Neural progenitor cell (in vitro differentiated cells): Measurements from ENCODE around the gene PTPRH. TPM values are rescaled to one million over a fixed set of nuclear protein-coding genes. Genes with fewer than 3 reads are reported as not detected.

Source experiments
- DNase-seq: peaks from one replicate; pipeline ENCODE4 v3.0.0-alpha.2; 2016; ENCODE audit warnings: low spot score
- H2AFZ ChIP-seq: fragments of 200-600 bp; sonication (generic); replicated peaks from 2 replicates; pipeline ENCODE4 v1.6.1; 2016; ENCODE audit warnings: antibody characterized with exemption
- H3F3A ChIP-seq: fragments of 200-600 bp; sonication (generic); 2 replicates; pipeline ENCODE4 v1.6.1; 2016; ENCODE audit warnings: antibody characterized with exemption, low read depth
- H3K27ac ChIP-seq: fragments of 200-600 bp; sonication (generic); 2 replicates; pipeline ENCODE4 v1.5.1; 2016; ENCODE audit warnings: mild to moderate bottlenecking
- H3K27me3 ChIP-seq: fragments of 200-600 bp; sonication (generic); 2 replicates; pipeline ENCODE4 v1.6.1; 2016; ENCODE audit warnings: mild to moderate bottlenecking, moderate library complexity
- H3K36me3 ChIP-seq: fragments of 200-600 bp; sonication (generic); 2 replicates; pipeline ENCODE4 v1.5.1; 2016
- H3K4me1 ChIP-seq: fragments of 200-600 bp; sonication (generic); 2 replicates; pipeline ENCODE4 v1.6.1; 2016; ENCODE audit warnings: mixed run types
- H3K4me2 ChIP-seq: fragments of 200-600 bp; sonication (generic); 2 replicates; pipeline ENCODE4 v1.6.1; 2016
- H3K4me3 ChIP-seq: fragments of 200-600 bp; sonication (generic); 2 replicates; pipeline ENCODE4 v1.5.1; 2016
- H3K79me2 ChIP-seq: fragments of 200-600 bp; sonication (generic); 2 replicates; pipeline ENCODE4 v1.6.1; 2016; ENCODE audit warnings: low read depth
- H3K9ac ChIP-seq: fragments of 200-600 bp; sonication (generic); 2 replicates; pipeline ENCODE4 v1.6.1; 2016
- H3K9me3 ChIP-seq: fragments of 200-600 bp; sonication (generic); 2 replicates; pipeline ENCODE4 v1.5.1; 2016; ENCODE audit warnings: low read depth
- H4K20me1 ChIP-seq: fragments of 200-600 bp; sonication (generic); 2 replicates; pipeline ENCODE4 v1.6.1; 2016; ENCODE audit warnings: low read depth
- H3K27ac Mint-ChIP-seq: 3 replicates; pipeline ENCODE4 v1.8.0; 2021; ENCODE audit warnings: mixed read lengths
- H3K27me3 Mint-ChIP-seq: 2 replicates; pipeline ENCODE4 v1.8.0; 2022; ENCODE audit warnings: low read depth, mild to moderate bottlenecking, inconsistent platforms, moderate library complexity, mixed read lengths; ENCODE audit not compliant: insufficient read depth
- H3K36me3 Mint-ChIP-seq: 3 replicates; pipeline ENCODE4 v1.8.0; 2021; ENCODE audit warnings: mixed read lengths
- H3K4me1 Mint-ChIP-seq: 3 replicates; pipeline ENCODE4 v1.8.0; 2021; ENCODE audit warnings: mixed read lengths
- H3K4me3 Mint-ChIP-seq: 3 replicates; pipeline ENCODE4 v1.8.0; 2021; ENCODE audit warnings: mild to moderate bottlenecking, moderate library complexity, mixed read lengths
- H3K9me3 Mint-ChIP-seq: 3 replicates; pipeline ENCODE4 v1.8.0; 2020; ENCODE audit warnings: mixed read lengths
- EZH2 ChIP-seq: fragments of 200-600 bp; sonication (generic); IDR thresholded peaks from 2 replicates; pipeline ENCODE4 v1.6.1; 2017; ENCODE audit warnings: antibody characterized with exemption, mild to moderate bottlenecking, moderate library complexity
- EZH2phosphoT487 ChIP-seq: fragments of 200-600 bp; sonication (generic); IDR thresholded peaks from 2 replicates; pipeline ENCODE4 v1.6.1; 2017; ENCODE audit warnings: antibody characterized with exemption
- total RNA-seq: library from RNA; depleted of rRNA; stranded (reverse); fragments of >200 nt; gene quantifications from 2 replicates; pipeline ENCODE4 v1.2.3, GENCODE V29; 2015; ENCODE audit warnings: low replicate concordance
- TF ChIP-seq, protein P1 (sequence below): fragments of 200-600 bp; sonication (generic); IDR thresholded peaks from 2 replicates; pipeline ENCODE4 v1.5.1; 2017; ENCODE audit warnings: antibody characterized with exemption, mild to moderate bottlenecking

The PTPRH gene
- total RNA-seq, 1 donor from 2014 or later, result not detected

DNA sequence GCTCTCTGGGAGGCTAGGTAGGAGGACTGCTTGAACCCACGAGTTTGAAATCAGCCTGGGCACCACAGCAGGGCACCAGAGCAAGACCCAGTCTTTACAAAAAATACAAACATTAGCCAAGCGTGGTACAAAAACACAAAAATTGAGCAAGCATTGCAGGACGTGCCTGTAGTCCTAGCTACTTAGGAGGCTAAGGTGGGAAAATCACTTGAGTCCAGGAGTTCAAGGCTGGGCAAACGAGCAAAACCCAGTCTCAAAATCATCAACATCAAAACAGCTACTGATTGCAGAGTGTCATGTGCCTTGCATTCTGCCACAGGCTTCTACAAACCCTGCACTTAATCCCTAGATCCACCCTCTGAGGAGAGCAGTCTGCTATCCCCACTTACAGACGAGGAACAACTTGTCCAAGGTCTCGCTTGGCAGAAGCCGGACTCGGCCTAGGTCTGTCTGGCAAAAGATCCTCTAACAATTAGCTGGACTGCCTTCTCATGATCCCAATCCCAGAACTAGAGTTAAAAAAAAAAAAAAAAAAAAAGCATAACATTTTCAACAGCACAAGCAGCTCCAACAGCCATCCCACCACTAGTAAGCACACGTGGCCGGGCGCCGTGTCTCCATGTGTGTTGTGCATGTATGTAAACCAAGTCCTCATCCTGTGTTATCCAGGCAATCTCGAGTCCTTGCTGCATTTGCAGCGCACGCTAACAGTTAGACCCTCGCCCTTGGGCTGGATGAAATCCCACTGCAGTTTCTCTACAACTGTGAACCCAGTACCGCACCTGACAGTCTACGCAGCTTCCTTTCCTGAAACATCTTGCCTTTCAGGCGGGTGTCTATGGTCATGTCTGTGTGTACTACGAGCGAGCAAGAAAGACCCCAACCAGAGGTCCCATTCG is 47.5 kb upstream of the PTPRH start:
- Histone ChIP-seq H3K4me3 (peak overlapping the region; percentile 71), H3K79me2 (peaks cover 69% of the 10 kb centered on the region), H3K9me3 (no peaks in the 10 kb centered on the region), H4K20me1 (peaks cover 64% of the 10 kb centered on the region), H3K4me2 (peak overlapping the region; percentile 94), H3K4me1 (peaks cover 20% of the 10 kb centered on the region), H3K36me3 (no peaks in the 10 kb centered on the region), H2AFZ (no peak overlapping the region), H3K9ac (peak overlapping the region; percentile 55), H3F3A (peaks cover 21% of the 10 kb centered on the region), H3K27ac (no peak overlapping the region), H3K27me3 (no peaks in the 10 kb centered on the region)
- peak overlapping the region; percentile 99 for H3K4me3 Mint-ChIP-seq
- H3K27me3 Mint-ChIP-seq, result peaks cover 2% of the 10 kb centered on the region
- no peak overlapping the region for H3K27ac Mint-ChIP-seq
- no peaks in the 10 kb centered on the region for H3K36me3 Mint-ChIP-seq
- TF ChIP-seq, protein P1, sequence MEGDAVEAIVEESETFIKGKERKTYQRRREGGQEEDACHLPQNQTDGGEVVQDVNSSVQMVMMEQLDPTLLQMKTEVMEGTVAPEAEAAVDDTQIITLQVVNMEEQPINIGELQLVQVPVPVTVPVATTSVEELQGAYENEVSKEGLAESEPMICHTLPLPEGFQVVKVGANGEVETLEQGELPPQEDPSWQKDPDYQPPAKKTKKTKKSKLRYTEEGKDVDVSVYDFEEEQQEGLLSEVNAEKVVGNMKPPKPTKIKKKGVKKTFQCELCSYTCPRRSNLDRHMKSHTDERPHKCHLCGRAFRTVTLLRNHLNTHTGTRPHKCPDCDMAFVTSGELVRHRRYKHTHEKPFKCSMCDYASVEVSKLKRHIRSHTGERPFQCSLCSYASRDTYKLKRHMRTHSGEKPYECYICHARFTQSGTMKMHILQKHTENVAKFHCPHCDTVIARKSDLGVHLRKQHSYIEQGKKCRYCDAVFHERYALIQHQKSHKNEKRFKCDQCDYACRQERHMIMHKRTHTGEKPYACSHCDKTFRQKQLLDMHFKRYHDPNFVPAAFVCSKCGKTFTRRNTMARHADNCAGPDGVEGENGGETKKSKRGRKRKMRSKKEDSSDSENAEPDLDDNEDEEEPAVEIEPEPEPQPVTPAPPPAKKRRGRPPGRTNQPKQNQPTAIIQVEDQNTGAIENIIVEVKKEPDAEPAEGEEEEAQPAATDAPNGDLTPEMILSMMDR, result no peak
- TF ChIP-seq EZH2phosphoT487 (no peak), EZH2 (no peak)
- H3K4me1 Mint-ChIP-seq, result peaks cover 50% of the 10 kb centered on the region
- no peak for DNase-seq
- H3K9me3 Mint-ChIP-seq, result no peaks in the 10 kb centered on the region

DNA sequence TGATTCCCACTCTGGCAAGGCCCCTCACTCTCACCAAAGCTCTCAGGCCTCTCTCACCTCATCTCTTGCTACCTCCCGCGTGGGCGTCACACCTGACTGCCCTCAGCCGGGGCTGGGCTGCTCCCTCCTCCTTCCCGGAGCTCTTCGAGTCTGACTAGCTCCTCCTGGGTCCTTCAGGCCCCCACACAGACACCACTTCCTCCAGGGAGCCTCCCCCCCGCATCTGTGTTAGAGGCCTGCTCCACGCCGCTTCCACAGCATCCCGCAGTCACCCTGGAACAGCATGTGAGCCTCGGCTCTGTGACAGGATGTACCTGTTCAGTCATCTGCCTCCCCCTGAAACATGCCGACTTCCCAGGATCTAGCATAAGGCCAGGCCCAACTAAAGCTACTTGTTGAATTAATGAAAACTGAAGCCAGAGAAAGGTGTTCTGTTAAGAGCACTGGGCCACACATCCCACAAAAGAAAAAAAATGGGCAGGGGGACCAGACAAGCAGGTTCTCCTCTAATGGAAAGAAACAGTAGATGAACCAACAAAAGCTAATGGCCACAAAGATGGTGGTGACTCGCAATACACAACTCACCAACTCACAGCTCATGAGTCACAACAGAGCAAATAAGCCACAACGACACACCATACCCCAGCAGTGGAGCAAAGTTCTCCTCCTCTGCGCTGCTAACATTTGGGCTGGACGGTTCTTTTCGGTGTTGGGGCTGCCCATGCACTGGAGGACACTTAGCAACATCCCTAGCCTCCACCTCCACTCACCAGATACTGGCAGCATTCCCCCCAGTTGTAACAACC is 46.5 kb upstream of the PTPRH start:
- H3F3A ChIP-seq, result peaks cover 19% of the 10 kb centered on the region
- H3K36me3 ChIP-seq, result no peaks in the 10 kb centered on the region
- H4K20me1 ChIP-seq, result peaks cover 74% of the 10 kb centered on the region
- peaks cover 79% of the 10 kb centered on the region for H3K79me2 ChIP-seq
- Mint-ChIP-seq H3K36me3 (no peaks in the 10 kb centered on the region), H3K27ac (no peak overlapping the region), H3K9me3 (no peaks in the 10 kb centered on the region), H3K27me3 (peaks cover 2% of the 10 kb centered on the region), H3K4me3 (peak overlapping the region; percentile 99), H3K4me1 (peaks cover 48% of the 10 kb centered on the region)
- H3K4me2 ChIP-seq, result no peak overlapping the region
- no peaks in the 10 kb centered on the region for H3K27me3 ChIP-seq
- no peaks in the 10 kb centered on the region for H3K9me3 ChIP-seq
- no peak overlapping the region for H2AFZ ChIP-seq
- no peak for DNase-seq
- H3K4me3 ChIP-seq, result no peak overlapping the region
- TF ChIP-seq, protein P1, result no peak
- TF ChIP-seq EZH2, result no peak
- TF ChIP-seq EZH2phosphoT487, result no peak
- H3K4me1 ChIP-seq, result peaks cover 20% of the 10 kb centered on the region
- H3K27ac ChIP-seq, result no peak overlapping the region
- no peak overlapping the region for H3K9ac ChIP-seq

DNA sequence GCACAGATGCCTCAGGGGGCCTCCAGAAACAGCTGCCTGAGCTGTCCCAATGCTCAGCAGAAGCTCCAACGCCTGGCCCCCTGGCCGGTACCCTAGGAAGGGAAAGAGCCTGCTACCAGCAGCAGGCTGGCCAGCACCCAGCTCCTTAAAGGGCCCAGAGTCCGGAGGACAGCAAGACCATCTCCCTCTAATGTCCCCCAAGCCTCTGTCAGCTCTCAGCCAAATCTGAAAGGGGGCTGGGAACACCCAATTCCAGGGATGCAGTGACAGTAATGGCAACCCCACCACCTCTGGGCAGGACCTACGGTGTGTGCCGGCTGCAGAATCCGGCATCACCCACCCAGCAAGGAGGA is 45.3 kb upstream of the PTPRH start:
- H3K4me2 ChIP-seq, result no peak overlapping the region
- peaks cover 7% of the 10 kb centered on the region for H3F3A ChIP-seq
- Mint-ChIP-seq H3K4me3 (peak overlapping the region; percentile 57), H3K4me1 (peaks cover 41% of the 10 kb centered on the region), H3K27me3 (no peaks in the 10 kb centered on the region), H3K36me3 (no peaks in the 10 kb centered on the region), H3K27ac (no peak overlapping the region), H3K9me3 (no peaks in the 10 kb centered on the region)
- H3K9ac ChIP-seq, result no peak overlapping the region
- no peaks in the 10 kb centered on the region for H3K36me3 ChIP-seq
- no peak overlapping the region for H3K4me3 ChIP-seq
- H3K4me1 ChIP-seq, result peaks cover 13% of the 10 kb centered on the region
- H4K20me1 ChIP-seq, result peaks cover 86% of the 10 kb centered on the region
- no peak for DNase-seq
- H3K79me2 ChIP-seq, result peaks cover 91% of the 10 kb centered on the region
- TF ChIP-seq EZH2phosphoT487 (no peak), EZH2 (no peak)
- TF ChIP-seq, protein P1, result no peak
- H3K27me3 ChIP-seq, result no peaks in the 10 kb centered on the region
- H3K9me3 ChIP-seq, result no peaks in the 10 kb centered on the region
- no peak overlapping the region for H2AFZ ChIP-seq
- no peak overlapping the region for H3K27ac ChIP-seq
